ENCODE data around the gene YEATS2.

The YEATS2 gene

DNA sequence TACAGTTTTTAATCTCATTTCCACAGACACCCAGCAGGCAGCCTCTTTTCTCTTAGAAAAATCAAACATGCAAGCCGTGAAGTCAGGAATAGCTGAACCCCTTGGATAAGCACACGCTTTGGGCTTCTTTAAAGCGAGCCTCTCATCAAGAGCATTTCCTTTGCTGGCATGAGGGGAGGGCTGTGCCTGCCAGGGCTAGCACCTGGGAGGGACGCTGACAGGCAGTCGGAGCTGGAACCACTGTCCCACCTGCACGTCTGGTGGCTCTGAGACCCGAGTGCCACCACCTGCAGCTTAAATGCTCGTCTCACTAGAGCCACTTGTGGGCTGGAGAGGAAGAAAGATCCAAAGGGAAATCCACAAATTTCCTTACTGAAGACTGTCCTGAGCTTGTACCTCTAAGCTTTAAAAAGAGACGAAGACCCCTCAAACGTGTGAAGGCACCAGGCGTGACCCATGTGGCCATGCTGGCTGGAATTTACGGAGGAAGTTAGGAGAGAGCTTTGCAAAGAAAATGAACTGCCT lies 118.4 kb downstream of the YEATS2 start:
- no peak for DNase-seq

DNA sequence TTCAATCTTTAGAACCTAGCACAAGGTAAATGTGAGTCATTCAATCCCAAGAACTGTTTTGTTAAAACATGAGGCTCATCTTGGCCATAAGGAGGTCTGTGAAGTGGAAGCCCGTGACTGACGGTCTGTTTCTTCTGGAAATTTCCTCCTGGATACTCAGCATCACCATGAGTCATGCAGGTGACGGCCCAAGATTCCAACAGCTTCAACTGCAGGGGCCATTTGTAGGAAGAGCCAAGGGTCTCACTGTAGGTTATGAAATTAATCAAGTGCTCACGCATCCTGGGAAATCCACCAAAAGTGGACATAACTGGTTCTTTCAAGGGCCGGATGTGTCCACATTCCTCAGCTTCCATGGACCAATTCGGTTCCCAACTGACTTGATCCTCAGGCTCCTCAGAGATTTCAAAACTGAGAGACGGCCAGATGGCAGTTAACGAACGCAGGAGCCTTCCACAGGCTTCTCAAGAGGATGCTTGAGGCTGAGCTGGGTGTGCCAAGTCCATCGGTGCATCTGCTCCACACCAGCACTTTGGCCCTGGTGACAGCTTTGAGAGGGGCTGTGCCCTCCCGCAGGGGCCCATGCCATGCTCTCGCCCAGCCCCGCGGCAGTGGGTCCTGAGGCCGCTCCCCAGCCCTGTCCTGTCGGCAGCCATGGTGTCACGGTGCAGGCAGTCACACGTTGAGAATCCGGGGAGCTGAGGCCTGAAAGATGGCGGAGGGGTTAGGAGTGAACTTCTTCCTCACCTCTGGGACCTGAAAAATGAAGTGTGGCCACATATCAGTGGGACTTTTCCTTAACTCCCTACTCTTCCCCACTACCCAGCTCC lies 119.3 kb downstream of the YEATS2 start:
- DNase-seq, result no peak

DNA sequence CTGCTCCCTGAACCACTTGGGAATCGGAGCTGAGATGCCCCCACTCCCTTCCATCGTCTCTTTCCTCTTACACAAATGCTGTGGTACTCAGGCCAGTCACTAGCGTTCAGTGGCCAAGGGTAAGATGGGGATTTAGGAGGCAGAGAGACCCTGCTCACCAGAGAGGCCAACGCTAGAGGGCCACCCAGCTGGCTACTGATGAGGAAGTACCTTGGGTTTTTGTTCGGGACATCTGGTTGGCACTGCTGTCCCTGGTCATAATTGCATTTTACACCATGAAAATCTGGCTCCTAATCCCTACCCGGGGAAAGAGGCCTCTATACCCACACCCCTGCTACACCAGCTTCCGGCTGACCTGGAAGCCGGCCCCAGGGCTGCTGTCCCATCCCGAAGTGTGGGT lies 120.0 kb downstream of the YEATS2 start:
- DNase-seq, result no peak

DNA sequence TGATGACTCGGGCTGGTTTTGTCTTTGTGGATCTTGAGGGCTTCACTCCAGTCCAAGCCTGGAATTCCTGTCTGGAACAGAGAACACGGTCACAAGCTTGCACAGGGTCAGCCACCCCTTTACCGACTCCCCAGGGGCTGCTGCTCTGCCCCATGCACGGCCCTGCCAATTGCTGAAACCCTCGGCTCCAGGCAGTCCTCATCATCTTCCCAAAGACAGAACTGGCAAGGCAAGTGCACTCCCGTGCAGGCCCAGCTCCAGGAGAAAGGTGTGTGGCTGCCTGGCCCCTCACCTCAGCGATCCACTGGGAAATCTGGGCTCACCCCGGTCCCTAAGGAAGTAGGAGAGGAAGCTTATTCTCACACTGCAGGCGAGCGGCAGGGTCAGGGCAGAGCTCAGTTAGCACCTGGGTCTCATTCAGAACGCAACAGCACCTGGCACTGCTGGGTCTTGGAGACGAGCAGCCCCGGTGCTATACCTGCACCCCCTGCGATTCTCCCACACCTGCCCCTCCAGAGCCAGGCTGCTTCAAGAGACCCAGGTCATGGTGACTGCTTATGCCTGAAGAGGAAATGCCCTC lies 120.5 kb downstream of the YEATS2 start:
- no peak for DNase-seq

DNA sequence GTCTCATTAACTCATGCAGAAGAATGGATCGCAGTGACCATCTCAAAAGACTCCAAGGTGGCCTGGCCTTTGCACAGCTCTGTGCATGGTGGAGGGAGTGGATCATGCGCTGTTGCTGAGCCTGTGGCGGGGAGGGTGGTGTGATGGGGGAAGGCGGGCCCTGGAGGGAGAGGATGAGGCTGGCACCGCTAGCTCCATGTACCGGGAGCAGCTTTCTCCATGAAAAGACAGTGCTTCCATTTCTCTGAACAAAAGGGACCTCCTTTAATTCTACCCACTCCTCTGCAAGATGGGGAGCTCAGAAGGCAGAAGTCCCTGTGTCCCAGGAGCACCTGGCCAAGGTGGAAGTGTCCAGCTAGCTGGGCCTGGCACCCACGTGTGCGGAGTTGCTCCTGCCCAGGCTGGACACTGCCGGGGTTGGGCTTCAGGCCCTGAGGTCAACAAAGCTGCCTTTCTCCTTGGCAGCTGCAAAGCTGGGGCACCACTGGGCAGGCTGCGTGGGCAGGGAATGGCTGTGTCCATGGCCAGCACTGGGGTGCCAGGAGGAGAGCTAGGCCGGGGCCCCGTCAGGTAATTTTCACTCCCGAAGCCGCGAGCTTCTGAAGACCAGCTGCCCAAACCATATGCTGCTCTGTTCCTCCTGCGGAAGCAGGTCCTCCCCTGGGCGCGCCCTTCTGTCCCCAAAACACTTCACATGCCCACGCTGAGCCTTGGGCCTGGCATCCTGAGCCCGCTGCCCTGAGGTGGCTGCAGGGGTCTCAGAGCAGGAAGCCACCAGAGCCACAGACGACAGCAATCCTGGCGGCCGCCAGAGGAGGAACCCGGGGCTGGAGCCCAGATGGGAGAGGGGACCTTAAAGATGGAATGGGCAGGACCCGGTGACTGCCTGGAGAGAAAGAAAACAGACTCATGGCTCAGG lies 121.4 kb downstream of the YEATS2 start:
- no peak for DNase-seq

DNA sequence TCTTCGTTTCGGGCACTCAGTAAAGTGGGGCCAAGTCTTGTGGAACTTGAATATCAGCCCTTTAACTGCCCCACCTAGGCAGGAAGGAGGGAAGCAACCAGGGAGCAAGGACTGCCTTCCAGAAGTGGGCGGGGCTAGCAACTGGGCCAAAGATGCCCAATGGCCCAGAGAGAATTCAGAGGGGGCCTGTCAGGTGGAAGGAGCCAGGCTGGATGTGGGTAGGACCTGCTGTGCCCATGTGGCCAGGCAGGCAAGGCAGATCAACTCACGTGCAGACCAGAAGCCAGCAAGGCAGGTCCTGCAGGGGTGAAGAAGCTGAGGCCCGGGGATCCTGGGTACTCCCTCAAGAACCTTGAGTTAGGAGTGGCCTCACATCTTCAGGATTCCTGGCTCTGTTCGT lies 122.2 kb downstream of the YEATS2 start:
- DNase-seq, result no peak

DNA sequence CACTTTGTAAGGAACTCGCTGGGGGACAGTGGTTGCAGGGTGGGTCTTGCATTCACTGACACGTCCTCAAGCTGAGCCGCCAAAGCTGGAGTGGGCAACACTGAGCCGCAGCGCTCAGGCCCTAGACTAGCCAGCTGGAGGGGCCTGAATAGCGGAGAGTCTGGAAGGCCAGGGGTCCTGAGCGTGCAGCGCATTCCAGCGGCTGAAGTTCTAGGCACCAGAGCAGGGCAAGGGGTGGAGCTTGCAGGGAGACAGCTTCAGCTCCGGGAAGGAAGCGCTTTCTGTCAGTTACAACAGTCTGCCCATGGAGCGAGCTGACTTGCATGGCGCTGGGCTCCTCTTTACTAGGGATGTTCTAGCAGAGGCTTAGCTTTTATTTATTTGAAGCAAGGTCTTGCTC lies 125.0 kb downstream of the YEATS2 start:
- DNase-seq, result no peak

DNA sequence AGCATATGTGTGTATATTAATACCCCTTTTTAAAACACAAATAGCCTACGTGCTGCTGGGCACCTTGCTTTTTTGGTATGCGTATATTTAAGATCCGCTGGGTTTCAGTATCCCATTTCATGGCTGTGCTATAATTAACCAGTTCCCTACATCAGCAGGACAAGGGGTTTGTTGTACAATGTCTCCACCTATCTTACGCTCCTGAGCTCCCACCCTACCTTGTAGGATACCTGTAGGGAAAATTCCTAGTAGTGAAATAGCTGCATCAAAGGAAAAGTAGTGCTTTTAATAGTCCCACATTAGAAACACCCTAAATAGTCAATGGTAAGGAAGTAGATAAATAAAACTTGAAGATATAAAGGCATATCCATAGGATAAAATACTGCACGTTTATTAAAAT lies 126.4 kb downstream of the YEATS2 start:
- DNase-seq, result no peak

DNA sequence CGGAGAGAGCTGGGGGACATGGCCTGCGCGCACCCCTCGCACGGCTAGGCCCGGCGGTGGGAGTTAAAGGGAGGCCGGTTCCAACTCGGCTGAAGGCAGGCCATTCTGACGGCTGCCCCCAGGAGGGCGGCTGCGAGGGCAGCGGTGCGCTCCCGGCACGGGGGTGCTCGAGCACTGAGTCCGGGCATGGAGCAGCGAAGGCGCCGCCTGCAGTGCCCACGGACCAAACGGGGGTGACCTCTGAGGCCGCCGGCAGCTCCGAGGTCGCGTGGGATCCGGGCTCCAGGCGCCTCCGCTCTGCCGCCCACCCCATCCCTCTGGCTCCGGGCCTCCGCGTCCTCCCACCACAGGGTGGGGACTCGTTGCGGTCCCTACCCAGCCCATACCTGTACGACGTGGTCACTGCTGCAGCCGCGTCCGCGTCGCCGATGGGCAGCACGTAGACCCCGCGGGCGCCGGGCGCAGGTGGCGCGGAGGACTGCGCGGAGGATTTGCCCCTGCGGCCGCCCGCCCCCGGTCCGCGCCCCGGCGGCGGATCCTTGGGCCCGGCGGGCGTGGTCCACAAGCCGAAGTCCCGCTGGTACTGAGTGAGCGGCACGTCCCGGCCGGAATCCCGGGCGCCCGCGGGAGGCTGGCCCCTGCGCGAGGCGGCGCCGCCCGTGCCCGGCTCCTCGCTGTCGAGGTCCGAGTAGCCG lies 127.3 kb downstream of the YEATS2 start:
- peak; percentile 11 for DNase-seq

DNA sequence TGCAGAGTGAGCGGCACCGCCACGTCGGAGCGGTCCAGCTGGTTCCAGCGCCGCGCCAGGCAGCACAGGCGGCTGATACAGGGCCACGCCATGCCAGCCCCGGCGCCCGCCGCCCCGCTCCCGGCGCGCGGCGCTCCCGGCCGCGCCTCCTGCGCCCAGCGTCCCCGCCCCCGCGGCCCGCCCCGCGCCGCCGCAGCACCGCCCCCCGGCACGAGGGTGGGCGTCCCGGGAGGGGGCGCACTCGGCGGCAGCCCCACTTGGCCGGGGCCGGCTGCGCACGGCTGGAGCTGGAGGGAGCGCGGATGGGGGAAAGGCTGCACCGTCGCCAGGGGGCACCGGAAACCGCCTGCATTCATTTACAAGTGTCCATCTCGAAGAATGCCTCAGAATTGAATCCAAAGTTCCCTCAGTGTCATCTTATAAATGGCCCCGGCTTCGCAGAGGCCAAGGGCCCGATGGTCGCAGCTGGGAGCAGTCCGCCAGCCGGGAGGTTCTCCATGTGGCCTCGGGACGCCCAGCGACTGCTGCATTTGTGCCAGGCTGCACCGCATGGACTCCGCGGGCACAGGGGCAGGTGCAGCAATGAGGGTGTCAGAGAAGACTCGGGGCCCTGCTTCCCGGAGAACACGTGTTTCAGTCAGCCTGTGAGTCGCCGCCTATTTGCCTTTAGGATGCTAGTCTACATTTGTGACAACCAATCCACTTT lies 128.0 kb downstream of the YEATS2 start, which contains the start of gene MAP6D1:
TSS of gene MAP6D1 (minus strand) at position 122 of the 706 bp plus-strand sequence. CDS start at position 92, 30 bp downstream.
- DNase-seq, result peak; percentile 48

DNA sequence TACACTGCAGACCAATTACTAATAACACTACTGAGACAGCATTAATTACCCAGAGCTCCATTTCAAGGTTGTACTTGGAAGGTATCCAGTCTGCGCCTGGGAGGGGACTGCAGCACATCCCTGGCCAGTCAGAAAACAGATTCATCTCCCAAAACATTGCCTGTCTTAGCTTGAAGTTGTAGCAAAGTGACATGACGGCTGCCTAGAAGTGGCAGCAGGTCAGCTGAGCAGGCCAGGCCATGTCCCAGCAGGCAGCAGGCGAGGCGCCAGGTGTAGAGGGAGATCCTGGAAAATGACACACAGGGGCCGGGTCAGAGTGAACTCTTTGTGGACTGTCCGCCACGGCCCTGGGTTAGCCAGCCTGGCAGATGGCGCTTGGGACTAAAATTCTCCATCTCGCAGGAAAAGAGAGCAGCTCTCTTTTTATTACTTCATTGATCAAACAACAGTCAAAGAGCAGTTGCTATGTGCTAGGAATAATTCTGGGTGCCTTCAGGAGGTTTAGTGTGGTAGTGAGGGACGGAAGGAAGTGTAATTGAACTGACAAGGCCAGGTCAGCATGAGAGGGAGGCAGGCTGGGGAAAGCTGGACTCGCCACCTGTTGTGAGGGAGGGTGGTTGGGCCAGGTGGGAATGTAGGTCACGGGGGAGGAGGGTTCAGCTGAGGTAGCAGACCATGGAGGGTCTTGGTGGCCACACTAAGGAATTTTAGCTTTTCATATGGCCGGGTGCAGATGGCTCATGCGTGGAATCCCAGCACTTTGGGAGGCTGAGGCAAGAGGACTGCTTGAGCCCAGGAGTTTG lies 129.1 kb downstream of the YEATS2 start:
- DNase-seq, result no peak

DNA sequence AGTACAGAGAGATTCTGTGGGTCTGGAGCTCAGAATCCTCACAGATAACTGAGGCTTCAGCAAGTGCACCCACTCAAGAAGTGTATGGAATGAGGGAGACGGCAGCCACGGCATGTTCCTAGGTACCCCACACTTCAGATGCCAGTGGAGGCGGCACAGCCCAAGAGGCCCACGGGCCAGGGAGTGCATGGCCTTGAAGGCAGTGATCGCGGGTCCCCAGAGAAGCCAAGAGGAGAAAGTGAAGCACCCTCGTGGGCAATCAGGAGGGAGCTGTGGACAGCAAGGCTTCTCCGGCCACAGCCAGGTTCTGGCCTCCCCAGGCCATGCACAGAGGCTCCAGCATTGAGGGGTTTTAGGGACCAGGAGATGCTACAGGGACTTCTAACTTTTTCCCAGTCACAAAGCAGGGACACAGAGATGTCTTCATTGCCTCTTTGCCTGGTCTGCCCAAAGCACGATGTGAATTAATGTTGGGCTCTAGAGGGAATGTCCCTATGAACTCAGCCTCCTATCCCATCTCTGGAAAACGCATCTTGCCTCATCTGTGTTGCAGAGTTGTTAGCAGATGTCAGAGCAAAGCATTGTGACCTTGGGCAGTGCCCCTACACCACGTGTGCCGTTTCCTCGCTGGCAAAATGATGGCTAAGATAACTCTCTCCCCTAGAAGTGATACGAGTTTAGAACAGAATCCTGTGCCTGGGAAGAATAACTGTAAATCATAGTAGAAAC lies 130.4 kb downstream of the YEATS2 start:
- no peak for DNase-seq

DNA sequence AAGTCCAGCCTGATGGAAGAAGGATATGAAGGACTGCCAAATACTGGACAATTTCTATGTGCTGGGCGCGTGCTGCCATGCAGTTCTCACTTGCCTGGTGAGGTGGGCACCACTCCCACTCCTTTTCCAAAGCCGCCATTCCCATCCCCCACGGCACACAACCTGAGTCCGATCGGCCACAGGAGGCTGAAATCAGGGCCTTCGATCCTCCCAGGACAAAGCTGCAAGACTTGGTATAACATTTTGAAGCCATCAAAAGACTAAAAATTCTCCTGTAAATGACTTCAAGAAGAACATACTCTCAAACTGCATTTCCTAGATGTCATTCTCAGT lies 130.9 kb downstream of the YEATS2 start:
- no peak for DNase-seq

DNA sequence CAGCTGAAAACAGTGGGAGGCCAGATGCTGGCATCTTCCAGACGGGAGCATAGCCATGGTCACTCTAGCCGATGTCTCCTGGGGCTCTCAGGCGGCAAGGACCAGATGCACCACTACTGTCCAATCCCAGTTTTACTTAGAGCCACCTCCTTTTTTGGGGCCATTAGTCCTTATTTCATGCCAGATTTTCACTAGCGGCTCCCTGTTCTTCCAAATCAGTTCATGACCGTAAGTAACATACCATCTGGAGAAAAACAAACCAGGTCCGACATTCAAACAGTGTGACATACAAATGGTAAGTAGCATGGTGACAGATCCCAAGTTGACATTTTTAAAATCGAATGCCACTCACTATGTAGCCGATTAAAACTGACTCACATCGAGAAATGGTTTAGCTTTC lies 131.9 kb downstream of the YEATS2 start:
- no peak for DNase-seq

DNA sequence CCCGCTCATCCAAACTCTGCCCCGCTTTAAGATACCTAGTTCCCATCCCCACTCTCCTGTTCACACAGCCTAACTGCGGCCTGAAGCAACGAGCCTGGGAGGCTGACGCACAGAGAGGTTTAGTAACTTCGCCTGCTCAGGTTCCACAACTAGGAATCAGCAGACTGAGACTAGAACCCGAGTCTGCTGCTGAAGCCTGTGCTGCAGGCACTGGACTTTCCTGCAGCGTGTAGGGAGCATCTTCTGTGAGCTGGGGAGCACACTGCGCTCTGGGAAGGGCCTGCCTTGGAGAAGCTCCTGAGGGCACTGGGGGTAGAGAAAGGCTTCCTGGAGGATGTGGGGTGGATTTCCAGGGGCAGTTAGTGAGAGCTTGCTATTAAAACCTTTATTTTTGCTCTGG lies 132.6 kb downstream of the YEATS2 start:
- no peak for DNase-seq

DNA sequence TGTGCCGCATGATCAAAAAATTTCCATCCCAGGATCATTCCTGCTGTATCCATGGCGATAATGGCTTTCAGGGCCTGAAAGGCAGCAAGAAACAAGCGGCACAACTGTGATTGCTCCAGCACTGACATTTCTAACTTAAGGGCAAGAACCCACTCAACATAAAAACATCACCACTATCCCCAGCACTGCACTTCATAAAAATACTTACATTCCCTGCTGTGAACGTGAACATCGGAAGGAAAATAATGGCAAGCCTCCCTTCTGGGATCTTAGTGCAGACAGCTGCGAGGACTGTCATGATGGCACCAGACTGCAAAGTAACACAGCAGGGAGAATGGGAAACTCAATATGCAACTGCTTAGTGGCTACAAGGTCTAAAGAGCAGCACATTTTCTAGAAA lies 135.9 kb downstream of the YEATS2 start:
- no peak for DNase-seq

DNA sequence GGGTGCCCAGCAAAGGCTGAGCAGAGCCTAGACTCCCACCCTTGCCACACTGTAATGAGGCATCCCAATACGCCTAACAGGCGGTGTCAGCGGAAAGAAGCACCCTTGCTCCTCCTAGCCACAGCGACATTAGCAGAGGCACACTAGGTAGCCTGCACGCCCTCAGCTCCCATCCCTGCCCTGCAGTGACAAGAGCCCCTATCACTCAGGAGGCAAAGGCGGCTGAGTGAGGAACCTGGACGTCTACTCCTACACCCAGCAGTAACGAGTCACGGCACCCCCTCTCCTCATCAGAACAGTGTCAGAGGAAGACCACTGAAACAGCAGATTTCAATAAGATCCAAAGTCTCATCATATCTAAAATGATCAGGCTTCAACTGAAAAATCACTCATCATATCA lies 139.8 kb downstream of the YEATS2 start:
- no peak for DNase-seq

DNA sequence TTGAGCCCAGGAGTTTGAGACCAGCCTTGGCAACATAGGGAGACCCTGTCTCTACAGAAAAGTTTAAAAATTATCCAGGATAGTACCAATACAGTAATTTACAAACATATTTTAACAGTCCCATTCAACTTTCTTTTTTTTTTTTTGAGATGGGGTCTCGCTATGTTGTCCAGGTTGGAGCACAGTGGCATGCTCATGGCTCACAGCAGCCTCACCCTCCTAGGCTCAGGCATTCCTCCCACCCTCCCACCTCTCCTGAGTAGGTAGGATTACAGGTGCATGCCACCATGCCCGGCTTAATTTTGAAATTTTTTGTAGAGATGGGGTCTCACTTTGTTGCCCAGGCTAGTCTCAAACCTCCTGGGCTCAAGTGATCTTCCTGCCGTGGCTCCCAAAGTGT lies 140.3 kb downstream of the YEATS2 start:
- no peak for DNase-seq

DNA sequence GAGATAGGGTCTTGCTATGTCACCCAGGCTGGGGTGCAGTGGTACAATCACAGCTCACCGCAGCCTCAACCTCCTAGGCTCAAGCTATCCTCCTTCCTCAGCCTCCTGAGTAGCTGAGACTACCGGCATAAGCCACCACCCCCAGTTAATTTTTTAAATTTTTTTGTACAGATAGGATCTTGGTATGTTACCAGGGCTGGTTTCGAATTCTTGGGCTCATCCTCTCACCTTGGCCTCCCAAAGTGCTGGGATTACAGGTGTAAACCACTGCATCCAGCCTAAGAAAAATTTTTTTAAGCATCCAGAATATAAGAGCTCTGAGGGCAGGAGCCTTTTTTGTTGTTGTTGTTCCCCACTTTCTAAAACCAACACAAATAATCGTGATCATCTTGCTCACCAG lies 142.2 kb downstream of the YEATS2 start:
- no peak for DNase-seq

DNA sequence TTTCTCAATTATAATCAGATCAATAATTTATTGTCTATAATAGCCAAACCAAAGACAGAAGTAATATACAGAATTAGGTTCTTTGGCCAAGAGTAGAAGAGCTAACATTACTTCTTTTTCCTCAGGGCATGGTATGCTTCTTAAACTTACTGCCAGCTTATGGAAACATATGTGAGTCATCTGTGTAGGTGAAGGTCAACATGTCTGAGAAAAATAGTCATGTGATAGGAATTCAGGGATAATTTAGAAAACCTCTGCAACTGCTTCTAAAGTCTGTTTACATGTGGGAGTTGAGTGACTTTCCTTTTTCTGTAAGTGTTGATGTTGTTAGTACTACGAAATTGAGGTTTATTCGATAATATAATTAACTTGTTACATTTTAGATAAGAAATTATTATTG lies 147.0 kb downstream of the YEATS2 start:
- DNase-seq, result no peak

DNA sequence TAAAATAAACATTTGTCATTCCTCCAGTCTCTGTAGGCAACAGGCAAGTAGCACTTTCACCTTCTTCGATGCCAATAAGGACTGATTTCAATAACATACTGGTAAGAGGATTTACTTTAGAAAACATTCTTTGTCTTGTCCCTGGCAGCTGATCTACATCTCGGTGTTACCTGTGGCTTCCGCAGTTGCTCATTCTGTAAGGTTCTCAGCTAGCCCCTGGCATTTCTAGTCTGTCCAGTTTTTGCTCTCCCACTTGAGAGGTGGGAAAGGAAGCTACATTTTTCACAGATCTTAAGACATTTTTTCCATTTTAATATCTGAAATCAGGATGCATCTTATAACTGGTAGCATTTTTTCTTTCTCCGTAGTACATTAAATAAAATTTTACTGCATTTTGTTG lies 147.5 kb downstream of the YEATS2 start:
- DNase-seq, result no peak

Data from CD4-positive, alpha-beta T cell treated with Interleukin-21 for 1 hour (primary cell).